Spleen (tissue), 7 donors: ENCODE measurements around the gene MAP2.

Experiments
- CTCF ChIP-seq, 11 experiments: fragments of 200-600 bp in 7 of 11; fragments of 450-650 bp in 4 of 11; sonication (generic) in 4 of 11; IDR thresholded peaks in 8 of 11; conservative IDR thresholded peaks in 3 of 11; 1 replicate in 7 of 11; 2 replicates in 4 of 11; pipeline versions ENCODE4 v1.4.0 to v1.8.0; 2016 to 2021; ENCODE audit warnings: antibody characterized with exemption in 11 of 11, inconsistent platforms in 4 of 11, mild to moderate bottlenecking in 1 of 11
- POLR2A ChIP-seq, 3 donors: fragments of 450-650 bp; IDR thresholded peaks; one replicate each; pipeline ENCODE4 v1.5.1; 2017; ENCODE audit warnings: antibody characterized with exemption in 3 of 3, mild to moderate bottlenecking in 1 of 3
- POLR2AphosphoS5 ChIP-seq, 3 donors: sonication (generic); formaldehyde crosslinking; IDR thresholded peaks; one replicate each; pipeline ENCODE4 v1.5.1; 2017; ENCODE audit warnings: antibody characterized with exemption in 3 of 3
- donor health status: DM: no; HTN: no; CAD: no; lungs with moderate emphysema.
- donor health status: DM: no; HTN: no; CAD: no.
- donor health status: DM: no; HTN: no; CAD: no.

- TF ChIP-seq CTCF (IDR thresholded peaks at IDR 0.05 in 8 of 11, conservative IDR thresholded peaks at IDR 0.05 in 3 of 11): no peak
- TF ChIP-seq POLR2A (IDR thresholded peaks at IDR 0.05): no peak
- no peak for TF ChIP-seq POLR2AphosphoS5 (IDR thresholded peaks at IDR 0.05)
Observed at GRCh38 chr2:209499069-209499468, 75.2 kb downstream of the MAP2 start.
